Endodermal cell (in vitro differentiated cells): ENCODE results near the gene DGKH. TPM values are rescaled to one million over a fixed set of nuclear protein-coding genes. Genes with fewer than 3 reads are reported as not detected.

Experiments used
- DNase-seq: peaks from one replicate; pipeline ENCODE4 v3.0.0-alpha.2; 2017
- H3K27ac ChIP-seq: 2 replicates; pipeline ENCODE4 v1.5.1; 2013; ENCODE audit warnings: mild to moderate bottlenecking, low read depth, low read length, moderate library complexity
- H3K27me3 ChIP-seq: 2 replicates; pipeline ENCODE4 v1.6.1; 2013; ENCODE audit warnings: mild to moderate bottlenecking, low read length, moderate library complexity; ENCODE audit not compliant: insufficient read depth, control insufficient read depth, poor library complexity, severe bottlenecking
- H3K36me3 ChIP-seq: 2 replicates; pipeline ENCODE4 v1.7.0; 2013; ENCODE audit warnings: mild to moderate bottlenecking, low read length, moderate library complexity; ENCODE audit not compliant: control insufficient read depth, insufficient read depth
- H3K4me1 ChIP-seq: one replicate; pipeline ENCODE4 v1.7.0; 2013; ENCODE audit warnings: low read length; ENCODE audit not compliant: control insufficient read depth, insufficient read depth
- H3K4me3 ChIP-seq: 2 replicates; pipeline ENCODE4 v1.5.1; 2013; ENCODE audit warnings: mild to moderate bottlenecking, low read length, moderate library complexity
- H3K9ac ChIP-seq: 2 replicates; pipeline ENCODE4 v1.6.1; 2013; ENCODE audit warnings: mild to moderate bottlenecking, low read length, moderate library complexity; ENCODE audit not compliant: poor library complexity, severe bottlenecking; ENCODE audit errors: extremely low read depth
- H3K9me3 ChIP-seq: 2 replicates; pipeline ENCODE4 v1.6.1; 2013; ENCODE audit warnings: mild to moderate bottlenecking, low read length, moderate library complexity; ENCODE audit not compliant: control insufficient read depth
- H3K27ac Mint-ChIP-seq: 2 replicates; pipeline ENCODE4 v1.8.0; 2020; ENCODE audit warnings: mixed read lengths
- H3K27me3 Mint-ChIP-seq: 2 replicates; pipeline ENCODE4 v1.8.0; 2021; ENCODE audit warnings: mild to moderate bottlenecking, mixed read lengths; ENCODE audit not compliant: insufficient read depth
- H3K36me3 Mint-ChIP-seq: 2 replicates; pipeline ENCODE4 v1.8.0; 2020; ENCODE audit warnings: low read depth, mixed read lengths
- H3K4me1 Mint-ChIP-seq: 2 replicates; pipeline ENCODE4 v1.8.0; 2020; ENCODE audit warnings: mixed read lengths
- H3K4me3 Mint-ChIP-seq: 2 replicates; pipeline ENCODE4 v1.8.0; 2020; ENCODE audit warnings: mild to moderate bottlenecking, moderate library complexity, mixed read lengths
- H3K9me3 Mint-ChIP-seq: 2 replicates; pipeline ENCODE4 v1.8.0; 2020; ENCODE audit warnings: mild to moderate bottlenecking, mixed read lengths
- CTCF ChIP-seq: fragments of 200-600 bp; sonication (generic); conservative IDR thresholded peaks from 2 replicates; pipeline ENCODE4 v1.5.0; 2021; ENCODE audit warnings: antibody characterized with exemption, mild to moderate bottlenecking
- WGBS, 2 experiments: methylation state at CpG; one replicate each; pipeline versions ENCODE4 v1.1.5 to v1.1.7; 2013; ENCODE audit warnings: missing lambda C conversion rate in 2 of 2, mixed read lengths in 1 of 2; ENCODE audit not compliant: insufficient coverage in 1 of 2, insufficient read length in 1 of 2; 5-methylcytosine and 5-hydroxymethylcytosine counted together
- total RNA-seq, 2 donors: library from RNA; stranded (reverse); fragmentation: NEBNext Ultra II Directional in 1 of 2; extraction: Animal tissue kit (Norgen Biotek cat#: 25700) in 1 of 2; gene quantifications; 2 replicates in 1 of 2; 3 replicates in 1 of 2; pipeline ENCODE4 v1.2.1, GENCODE V29; 2021

Gene DGKH
- total RNA-seq, 2 donors from 2014 or later: 7.1 to 11.5 TPM

DNA sequence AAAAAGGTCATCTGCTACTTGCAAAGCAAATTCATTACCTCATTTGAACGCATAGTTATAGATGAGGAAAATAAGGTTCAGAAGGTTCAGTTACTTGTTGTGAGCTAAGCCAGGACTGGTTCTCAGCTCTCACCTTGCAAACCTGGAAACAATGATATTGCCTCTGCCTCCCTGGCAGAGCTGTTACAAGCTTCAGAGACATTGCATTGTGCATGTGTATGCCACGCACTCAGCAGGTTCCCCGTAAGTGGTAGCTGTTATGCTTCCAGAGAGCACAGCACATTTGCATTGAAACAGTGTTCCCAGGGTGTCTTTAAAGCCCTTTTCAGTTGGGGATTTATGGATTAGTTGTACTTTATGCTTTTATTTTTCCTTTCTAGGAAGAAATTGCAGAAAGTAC is 80.6 kb downstream of the DGKH start:
- Histone ChIP-seq H3K36me3 (peaks cover 19% of the 10 kb centered on the region), H3K27me3 (no peaks in the 10 kb centered on the region), H3K27ac (no peak overlapping the region), H3K4me1 (no peaks in the 10 kb centered on the region), H3K9ac (no peak overlapping the region), H3K4me3 (no peak overlapping the region), H3K9me3 (no peaks in the 10 kb centered on the region)
- no peaks in the 10 kb centered on the region for H3K9me3 Mint-ChIP-seq
- H3K36me3 Mint-ChIP-seq: no peaks in the 10 kb centered on the region
- H3K27me3 Mint-ChIP-seq: no peaks in the 10 kb centered on the region
- DNase-seq: no peak
- WGBS, 2 experiments: 87 to 100% methylated on average over 2 to 3 of the region's 3 CpGs
- H3K4me1 Mint-ChIP-seq: peaks cover 2% of the 10 kb centered on the region
- H3K27ac Mint-ChIP-seq: no peak overlapping the region
- no peak overlapping the region for H3K4me3 Mint-ChIP-seq
- no peak for TF ChIP-seq CTCF

DNA sequence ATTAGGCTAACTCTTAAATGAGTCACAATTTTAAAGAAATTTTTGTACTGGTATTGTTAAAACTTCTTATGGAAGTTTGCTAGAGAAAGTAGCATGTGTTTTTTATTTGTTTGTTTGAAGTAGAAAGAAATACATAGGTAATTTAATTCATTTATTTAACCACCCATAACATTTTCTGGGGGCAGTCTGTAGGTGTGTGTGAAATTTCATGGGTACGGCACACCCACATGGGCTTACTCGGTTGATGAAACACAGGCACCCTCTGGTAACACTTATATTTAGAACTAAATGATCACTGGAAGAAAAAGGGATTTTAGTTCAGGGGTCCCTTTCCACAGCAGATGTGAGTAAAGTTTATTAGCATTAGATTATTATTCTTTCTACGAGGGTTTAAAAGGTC is 88.1 kb downstream of the DGKH start:
- WGBS, 2 experiments: 95% methylated on average over 2 of the region's 3 CpGs; no CpG with 5 or more reads in 1 of the 2 experiments

DNA sequence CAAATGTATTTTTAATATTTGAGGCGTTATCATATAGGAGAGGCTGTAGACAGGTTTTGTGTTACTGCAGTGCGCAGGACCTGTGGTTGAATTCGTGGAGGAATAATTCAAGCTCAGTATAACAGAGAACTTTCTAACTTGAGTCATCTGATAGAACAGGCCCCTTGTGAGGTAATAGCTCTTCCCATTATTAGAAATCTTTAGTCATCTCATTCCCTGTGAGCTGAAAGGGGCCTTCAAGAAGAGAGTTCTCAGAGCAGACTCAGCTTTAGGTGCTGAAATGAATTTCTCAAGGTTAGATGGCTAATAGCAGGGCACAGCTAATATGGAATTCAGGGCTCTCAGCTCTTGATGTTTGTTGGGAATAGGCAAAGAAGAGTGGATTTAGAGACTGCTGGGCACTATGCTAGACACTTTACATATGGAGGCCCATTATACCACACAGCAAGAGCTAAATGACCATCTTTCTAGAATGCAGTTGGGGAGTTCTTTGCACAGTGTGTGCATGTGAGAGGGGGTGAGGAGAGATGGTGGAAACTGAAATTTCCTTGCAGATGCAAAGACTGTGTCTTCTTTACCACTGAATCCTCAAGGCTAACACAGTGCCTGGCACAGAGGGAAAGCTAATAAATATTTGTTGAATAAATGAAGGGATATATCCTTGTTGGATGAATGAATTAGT is 89.5 kb downstream of the DGKH start:
- Histone ChIP-seq H3K36me3 (no peaks in the 10 kb centered on the region), H3K27ac (no peak overlapping the region), H3K9me3 (no peaks in the 10 kb centered on the region), H3K4me3 (no peak overlapping the region), H3K4me1 (no peaks in the 10 kb centered on the region), H3K9ac (no peak overlapping the region), H3K27me3 (no peaks in the 10 kb centered on the region)
- 94 to 100% methylated on average over 3 of the region's 3 CpGs for WGBS, 2 experiments
- no peak overlapping the region for H3K4me3 Mint-ChIP-seq
- H3K4me1 Mint-ChIP-seq: peaks cover 11% of the 10 kb centered on the region
- H3K27ac Mint-ChIP-seq: no peak overlapping the region
- H3K36me3 Mint-ChIP-seq: peaks cover 8% of the 10 kb centered on the region
- no peaks in the 10 kb centered on the region for H3K27me3 Mint-ChIP-seq
- DNase-seq: no peak
- no peak for TF ChIP-seq CTCF
- H3K9me3 Mint-ChIP-seq: peaks cover 7% of the 10 kb centered on the region

More for the DNA sequence above, 88.1 kb downstream of the DGKH start:
- Histone ChIP-seq H3K27me3 (no peaks in the 10 kb centered on the region), H3K27ac (no peak overlapping the region), H3K4me3 (no peak overlapping the region), H3K9me3 (no peaks in the 10 kb centered on the region), H3K9ac (no peak overlapping the region), H3K4me1 (no peaks in the 10 kb centered on the region), H3K36me3 (no peaks in the 10 kb centered on the region)
- peaks cover 7% of the 10 kb centered on the region for H3K36me3 Mint-ChIP-seq
- peaks cover 11% of the 10 kb centered on the region for H3K4me1 Mint-ChIP-seq
- peaks cover 4% of the 10 kb centered on the region for H3K9me3 Mint-ChIP-seq
- no peak overlapping the region for H3K27ac Mint-ChIP-seq
- DNase-seq: no peak
- no peak for TF ChIP-seq CTCF
- no peak overlapping the region for H3K4me3 Mint-ChIP-seq
- H3K27me3 Mint-ChIP-seq: no peaks in the 10 kb centered on the region
